Fibroblast of upper back skin (primary cell): ENCODE data around the gene PCSK4.
"Not testable (repeated sequence)": the region's sequence is repeated elsewhere in the genome, so short reads cannot be mapped to it uniquely, and the experiment has no call there.

ENCODE experiments used
- DNase-seq: peaks from one replicate; pipeline ENCODE4 v3.0.0-alpha.2; 2013

PCSK4 gene

GRCh38 chr19:1503925-1504773 lies 14.0 kb upstream of the PCSK4 start:
- no peak for DNase-seq

- peak; percentile 21 for DNase-seq
Measured at GRCh38 chr19:1503089-1503924, 13.2 kb upstream of the PCSK4 start.

DNA sequence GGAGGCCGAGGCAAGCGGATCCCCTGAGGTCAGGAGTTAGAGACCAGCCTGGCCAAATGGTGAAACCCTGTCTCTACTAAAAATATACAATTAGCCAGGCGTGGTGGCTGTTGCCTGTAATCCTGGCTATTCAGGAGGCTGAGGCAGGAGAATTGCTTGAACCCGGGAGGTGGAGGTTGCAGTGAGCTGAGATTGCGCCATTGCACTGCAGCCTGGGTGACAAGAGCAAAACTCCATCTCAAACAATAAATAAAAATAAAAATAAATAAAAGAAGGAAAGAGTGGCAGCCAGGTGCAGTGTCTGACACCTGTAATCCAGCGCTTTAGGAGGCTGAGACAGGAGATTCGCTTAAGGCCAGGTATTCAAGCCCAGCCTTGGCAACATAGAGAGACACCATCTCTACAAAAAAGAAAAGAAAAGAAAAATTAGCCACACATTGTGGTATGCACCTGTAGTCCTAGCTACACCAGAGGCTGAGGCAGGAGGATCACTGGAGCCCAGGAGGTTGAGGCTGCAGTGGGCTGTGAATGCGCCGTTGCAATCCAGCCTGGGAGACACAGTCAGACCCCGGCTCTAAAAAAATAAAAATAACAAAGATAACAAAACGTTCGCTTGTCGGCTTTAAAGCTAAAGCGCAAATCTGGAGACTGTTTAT lies 12.4 kb upstream of the PCSK4 start:
- no peak for DNase-seq

- DNase-seq: no peak
Measured at GRCh38 chr19:1501200-1501595, 11.0 kb upstream of the PCSK4 start.

GRCh38 chr19:1499231-1499630 lies 9.1 kb upstream of the PCSK4 start:
- DNase-seq: not testable (repeated sequence)

DNA sequence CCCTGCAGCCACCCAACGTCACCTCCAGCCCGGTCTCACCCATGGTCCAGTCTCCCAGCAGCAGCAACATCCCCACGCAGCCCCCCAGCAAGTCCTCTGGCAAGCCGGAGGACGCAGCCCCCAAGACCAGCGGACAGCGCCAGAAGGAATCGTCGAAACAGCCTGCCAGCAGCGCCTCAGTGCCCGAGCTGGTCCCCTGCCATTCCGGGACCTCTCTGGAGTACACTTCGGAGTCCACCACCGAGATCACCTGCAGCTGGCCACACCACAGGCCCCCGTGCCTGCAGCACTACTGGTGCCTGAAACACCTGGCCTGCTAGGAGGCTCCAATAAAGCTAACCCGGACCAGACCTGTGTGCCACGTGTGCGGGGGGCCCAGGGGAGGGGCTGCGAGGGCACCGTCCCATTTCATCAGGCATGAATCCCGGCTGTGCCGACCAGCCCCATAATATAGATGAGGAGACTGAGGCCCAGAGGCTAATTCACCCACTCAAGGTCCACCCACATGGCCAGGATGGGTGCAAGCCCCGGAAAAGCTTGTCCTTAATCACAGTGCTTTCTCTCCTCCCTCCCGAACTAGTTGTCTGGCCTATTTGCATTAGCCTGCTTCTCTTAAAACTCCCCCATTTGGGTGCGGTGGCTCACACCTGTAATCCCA lies 7.6 kb upstream of the PCSK4 start:
- no peak for DNase-seq

DNA sequence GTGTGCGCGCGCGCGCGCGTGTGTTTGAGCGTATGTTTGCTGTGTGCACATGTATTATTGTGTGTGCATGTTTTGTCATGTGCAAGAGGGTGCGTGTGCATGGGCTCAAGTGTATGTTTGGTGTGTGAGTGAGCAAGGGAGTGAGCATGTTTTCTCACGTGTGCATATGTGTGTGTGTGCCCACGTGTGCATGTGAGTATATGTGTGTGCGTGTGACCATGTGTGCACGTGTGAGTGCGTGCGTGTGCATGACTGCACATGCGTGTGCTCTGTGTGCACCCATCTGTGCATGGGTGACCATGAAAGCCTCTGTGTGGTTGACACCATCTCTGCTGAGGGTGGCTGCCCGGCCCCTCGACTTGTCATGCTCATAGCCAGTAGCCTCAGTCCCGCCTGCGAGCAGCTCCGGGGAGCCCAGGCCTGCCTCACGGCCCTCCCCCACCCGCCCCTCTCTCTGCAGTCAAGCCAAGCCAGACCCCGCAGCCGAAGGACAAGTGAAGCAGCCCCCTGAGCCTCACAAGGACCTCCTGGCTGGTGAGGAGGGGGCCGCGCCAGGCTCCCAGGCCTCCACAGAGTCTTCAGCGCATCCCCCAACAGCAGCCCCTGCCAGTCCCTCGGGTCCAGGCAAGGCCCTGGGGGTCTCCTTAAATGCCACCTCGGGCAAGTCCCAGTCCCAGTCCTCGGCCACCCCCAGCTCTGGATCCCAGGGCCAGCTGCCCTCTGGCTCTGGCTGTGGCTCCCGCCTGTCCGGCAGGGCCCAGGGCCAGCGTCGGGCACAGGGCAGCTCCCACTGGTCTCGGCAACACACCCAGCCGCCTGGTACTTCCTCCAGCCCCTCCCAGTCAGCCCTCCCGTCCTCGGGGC lies 6.8 kb upstream of the PCSK4 start:
- DNase-seq: no peak

GRCh38 chr19:1495799-1496713 lies 5.9 kb upstream of the PCSK4 start:
- no peak for DNase-seq

- no peak for DNase-seq
Measured at GRCh38 chr19:1495051-1495798, 5.1 kb upstream of the PCSK4 start.

GRCh38 chr19:1494115-1494815 lies 4.1 kb upstream of the PCSK4 start:
- DNase-seq: no peak

DNA sequence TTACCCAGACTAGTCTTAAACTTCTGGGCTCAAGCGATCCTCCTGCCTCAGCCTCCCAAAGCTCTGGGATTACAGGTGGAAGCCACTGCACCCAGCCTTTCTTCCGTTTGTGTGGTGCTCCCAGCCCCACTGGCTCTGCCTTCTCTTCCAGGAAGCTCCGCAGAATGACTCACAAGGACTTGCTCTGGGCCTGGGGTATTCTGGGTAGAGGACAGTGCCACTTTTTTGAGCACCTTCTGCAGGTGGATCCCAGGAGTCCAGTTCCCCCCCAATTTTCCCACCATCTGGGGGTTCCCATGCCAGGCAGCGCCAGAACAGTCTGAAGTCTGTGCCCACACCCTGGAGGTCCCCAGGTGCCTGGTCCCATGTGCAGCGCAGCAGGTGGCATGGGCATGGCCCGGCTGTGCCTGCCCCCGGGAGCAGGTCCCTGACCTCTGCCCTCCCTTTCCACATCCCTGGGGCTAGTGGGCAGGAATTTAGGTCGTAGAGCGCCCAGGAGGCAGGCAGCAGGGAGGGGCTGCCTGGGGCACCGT lies 2.4 kb upstream of the PCSK4 start:
- no peak for DNase-seq

DNA sequence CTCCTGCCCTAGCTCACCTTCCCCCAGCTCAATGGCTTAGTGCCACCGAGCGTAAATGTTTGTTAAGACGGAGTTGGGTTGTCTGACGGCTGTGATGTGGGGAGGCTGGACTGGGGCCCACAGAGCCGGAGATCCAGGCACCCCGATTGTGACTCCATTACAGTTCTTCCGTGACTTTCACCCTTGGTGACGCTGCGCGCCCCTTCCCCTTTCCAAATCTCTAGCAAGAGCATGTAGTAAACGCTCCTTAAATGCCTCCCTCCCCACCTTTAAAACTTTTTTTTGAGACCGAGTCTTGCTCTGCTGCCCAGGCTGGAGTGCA lies 1.7 kb upstream of the PCSK4 start:
- DNase-seq: no peak

DNA sequence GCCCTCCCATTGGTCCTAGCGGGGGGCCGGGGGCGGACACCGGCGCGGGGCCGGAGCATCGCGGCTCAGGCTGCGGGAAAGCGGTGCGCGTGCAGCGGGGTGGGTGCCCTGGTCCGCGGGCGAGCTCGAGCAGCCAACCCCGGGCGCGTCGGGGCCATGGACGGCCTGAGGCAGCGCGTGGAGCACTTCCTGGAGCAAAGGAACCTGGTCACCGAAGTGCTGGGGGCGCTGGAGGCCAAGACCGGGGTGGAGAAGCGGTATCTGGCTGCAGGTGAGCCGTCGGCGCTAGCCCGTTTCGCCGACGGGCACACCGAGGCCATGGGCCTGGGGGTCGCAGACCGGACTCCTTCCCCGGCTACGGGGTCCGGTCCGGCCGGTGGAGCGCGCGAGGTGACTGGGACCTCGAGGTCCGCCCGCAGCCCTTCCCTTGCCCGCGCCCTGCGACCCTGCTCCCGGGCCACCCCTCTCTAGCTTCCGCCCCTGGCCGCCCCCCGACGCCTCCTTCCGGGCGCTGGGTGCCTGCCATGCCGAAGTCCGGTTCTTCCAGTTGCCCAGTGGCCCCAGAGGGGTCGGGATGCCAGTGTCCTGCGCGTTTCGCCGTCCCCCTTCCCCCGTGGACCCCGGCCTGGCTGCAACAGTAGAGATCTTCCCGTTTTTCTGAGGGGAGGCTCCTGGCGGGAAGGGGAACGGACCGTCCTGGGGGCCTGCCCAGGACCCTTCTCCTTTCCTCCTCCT lies 1.1 kb upstream of the PCSK4 start, which contains the start of gene REEP6:
Gene REEP6, plus strand, starts transcription at position 68 of the 735 bp plus-strand sequence. Its CDS starts 89 bp downstream, at position 157.
- DNase-seq: no peak

DNA sequence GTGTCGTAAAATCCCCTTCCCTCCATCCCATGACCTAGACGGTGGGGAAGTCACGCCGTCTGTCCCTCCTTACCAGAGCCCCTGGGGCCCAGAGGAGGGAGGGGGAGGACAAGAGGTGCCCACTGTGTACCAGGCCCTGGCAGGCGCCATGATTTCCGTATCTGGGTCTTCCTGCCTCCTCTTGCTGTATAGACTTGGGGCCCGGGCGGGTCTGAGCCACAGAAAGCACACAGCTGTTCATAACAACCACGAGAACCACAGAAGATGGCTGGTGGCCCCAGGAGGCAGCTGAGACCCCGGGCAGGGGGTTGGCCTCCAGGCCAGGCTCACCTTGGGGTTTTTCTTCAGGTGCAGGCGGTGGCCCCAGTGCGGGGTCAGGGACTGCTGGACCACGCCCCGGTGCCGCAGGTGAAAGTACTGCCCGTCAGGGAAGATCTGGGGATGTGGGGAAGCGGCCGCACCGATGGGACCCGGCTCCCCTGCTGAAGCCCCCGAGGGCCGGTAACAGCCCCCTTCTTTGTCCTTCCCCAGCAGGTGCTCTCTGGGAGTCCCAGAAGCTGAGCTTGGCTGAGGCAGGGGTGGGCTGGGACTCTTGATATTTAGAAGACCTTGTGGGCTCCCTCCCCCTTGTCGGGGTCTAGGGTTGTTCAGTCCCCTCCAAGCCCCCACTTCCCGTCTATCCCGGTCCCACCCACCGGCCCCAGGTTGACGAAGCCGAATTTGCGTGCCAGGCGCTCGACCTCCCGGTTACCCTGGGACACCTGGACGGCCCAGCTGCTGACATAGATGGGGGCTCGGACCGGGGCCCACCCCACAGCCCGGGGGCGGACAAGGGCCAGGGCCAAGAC lies 463 bp downstream of the PCSK4 start:
- DNase-seq: no peak

GRCh38 chr19:1488282-1488601 lies 1.9 kb downstream of the PCSK4 start:
- DNase-seq: no peak

- DNase-seq: no peak
Measured at GRCh38 chr19:1487576-1488281, 2.4 kb downstream of the PCSK4 start.
